Frontal cortex (tissue), 4 donors: Measurements from ENCODE around the gene MYO7B. TPM values are rescaled to one million over a fixed set of nuclear protein-coding genes. Genes with fewer than 3 reads are reported as not detected.

Source experiments
- DNase-seq, 2 donors: peaks; one replicate each; pipeline ENCODE4 v3.0.0; 2012; ENCODE audit warnings: low spot score in 2 of 2
- FAIRE-seq: peaks from 2 replicates; lab custom pipeline; 2012; peaks lifted over from hg19 to GRCh38; lab: Jason Lieb, UNC
- total RNA-seq: library from RNA; depleted of rRNA; stranded (reverse); fragments of >200 nt; gene quantifications from one replicate; pipeline ENCODE4 v1.2.3, GENCODE V29; 2014
- donor health status: control.
- donor health status: control.
- donor health status: control.

MYO7B gene
- total RNA-seq, 1 donor from 2014 or later, result under 0.01 TPM

GRCh38 chr2:127631541-127631996 is 96.1 kb downstream of the MYO7B start:
- DNase-seq (no peak), FAIRE-seq (no peak)

- DNase-seq (no peak), FAIRE-seq (no peak)
These were observed 96.6 kb downstream of the MYO7B start for GRCh38 chr2:127631997-127632581.

GRCh38 chr2:127632592-127633489 is 97.4 kb downstream of the MYO7B start:
- FAIRE-seq (no peak), DNase-seq (no peak)

GRCh38 chr2:127633556-127634065 is 98.1 kb downstream of the MYO7B start:
- no peak for DNase-seq
- no peak for FAIRE-seq

- FAIRE-seq (no peak), DNase-seq (peak in 1 of 2 donors; percentile 65)
These were observed 98.7 kb downstream of the MYO7B start for GRCh38 chr2:127634066-127634617.

- FAIRE-seq (no peak), DNase-seq (no peak)
These were observed 99.3 kb downstream of the MYO7B start for GRCh38 chr2:127634626-127635379.

GRCh38 chr2:127635380-127636237 is 100.1 kb downstream of the MYO7B start:
- DNase-seq, result no peak
- no peak for FAIRE-seq

- DNase-seq, result no peak
- no peak for FAIRE-seq
These were observed 101.1 kb downstream of the MYO7B start for GRCh38 chr2:127636248-127637235.

- FAIRE-seq (no peak), DNase-seq (no peak)
These were observed 101.8 kb downstream of the MYO7B start for GRCh38 chr2:127637236-127637630.

- DNase-seq (no peak), FAIRE-seq (no peak)
These were observed 102.3 kb downstream of the MYO7B start for GRCh38 chr2:127637725-127638252.

- no peak for DNase-seq
- FAIRE-seq, result no peak
These were observed 103.1 kb downstream of the MYO7B start for GRCh38 chr2:127638361-127639110.

GRCh38 chr2:127639111-127639474 is 103.6 kb downstream of the MYO7B start:
- DNase-seq (no peak), FAIRE-seq (no peak)

GRCh38 chr2:127640082-127641072 is 104.9 kb downstream of the MYO7B start:
- FAIRE-seq (no peak), DNase-seq (no peak)

GRCh38 chr2:127641133-127641532 is 105.7 kb downstream of the MYO7B start:
- no peak for FAIRE-seq

GRCh38 chr2:127641846-127642507 is 106.5 kb downstream of the MYO7B start:
- DNase-seq (no peak), FAIRE-seq (no peak)

More at GRCh38 chr2:127641133-127641532, 105.7 kb downstream of the MYO7B start:
- DNase-seq, result no peak
